Inferior parietal cortex (tissue), 1 donor: Measurements from ENCODE around the gene NOS1AP.

Source experiments
- DNase-seq: peaks from one replicate; pipeline ENCODE4 v3.0.0-alpha.2; 2016; ENCODE audit errors: extremely low spot score

Gene NOS1AP

DNA sequence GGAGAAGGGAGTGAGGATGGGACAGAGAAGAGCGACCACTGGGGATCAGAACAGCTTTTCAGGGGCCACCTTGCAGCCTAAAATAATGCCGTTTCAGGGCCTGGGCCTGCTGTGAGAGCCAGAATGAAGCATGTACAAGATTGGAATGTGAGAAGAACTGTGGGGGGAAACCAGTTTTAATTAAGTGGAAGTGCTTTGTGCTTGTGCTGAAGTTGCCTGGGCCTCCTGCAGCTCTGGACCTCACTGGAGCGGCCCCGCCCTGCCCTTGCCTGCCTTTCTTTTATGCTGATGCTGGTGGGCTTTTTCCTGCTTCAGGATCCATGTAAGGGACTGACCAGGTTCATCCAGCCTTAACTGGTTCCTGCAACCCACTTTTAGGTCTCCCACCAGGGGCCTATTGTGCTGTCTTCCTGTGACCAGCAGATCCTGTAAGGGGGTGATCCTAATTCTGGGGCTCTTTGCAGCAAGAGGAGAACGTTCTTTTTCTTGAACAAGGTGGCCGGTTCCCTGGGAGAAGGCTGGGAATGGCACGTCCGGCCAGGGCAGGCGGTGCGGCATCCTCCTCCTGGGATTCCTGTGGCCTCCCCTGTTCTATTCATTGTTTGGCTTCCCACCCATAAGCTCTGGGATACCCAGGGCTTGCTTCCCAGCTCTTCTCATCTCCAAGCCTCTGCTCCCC lies 315.2 kb downstream of the NOS1AP start:
- DNase-seq: no peak

DNA sequence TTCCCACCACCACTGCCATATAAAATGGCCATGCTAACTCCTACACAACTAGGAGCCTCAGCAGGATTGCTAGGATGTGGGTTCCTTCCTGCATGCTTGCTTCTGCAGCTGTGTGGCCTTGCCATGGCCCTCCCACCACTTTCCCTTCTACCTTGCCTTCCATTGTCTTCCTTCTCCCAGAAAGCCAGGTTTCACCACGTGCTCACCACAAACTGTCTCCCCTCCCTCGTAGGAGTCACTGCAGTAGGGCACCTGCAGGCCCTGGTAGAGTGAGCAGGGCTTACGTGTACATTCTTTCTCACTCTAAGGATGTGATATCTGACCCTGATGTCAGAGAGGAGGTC lies 315.8 kb downstream of the NOS1AP start:
- no peak for DNase-seq

DNA sequence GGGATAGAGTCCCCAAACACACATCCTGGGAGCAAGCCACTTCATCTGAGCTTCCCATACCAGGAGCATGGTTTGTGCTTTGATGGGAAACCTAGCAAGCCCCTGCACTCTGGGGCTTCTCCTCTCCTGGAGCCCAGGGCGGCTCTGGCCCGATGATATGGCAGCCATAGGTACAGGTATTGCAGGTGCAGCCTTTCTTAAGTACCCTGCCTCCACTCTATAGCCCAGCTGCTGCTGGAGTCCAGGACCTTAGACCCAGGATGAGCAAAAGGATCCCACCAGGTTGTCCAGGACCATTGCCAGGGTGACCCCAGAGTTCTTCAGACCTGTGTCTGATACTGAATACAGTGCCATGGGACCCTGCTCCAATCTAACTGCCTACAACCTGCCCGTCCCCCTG lies 316.2 kb downstream of the NOS1AP start:
- DNase-seq: no peak

DNA sequence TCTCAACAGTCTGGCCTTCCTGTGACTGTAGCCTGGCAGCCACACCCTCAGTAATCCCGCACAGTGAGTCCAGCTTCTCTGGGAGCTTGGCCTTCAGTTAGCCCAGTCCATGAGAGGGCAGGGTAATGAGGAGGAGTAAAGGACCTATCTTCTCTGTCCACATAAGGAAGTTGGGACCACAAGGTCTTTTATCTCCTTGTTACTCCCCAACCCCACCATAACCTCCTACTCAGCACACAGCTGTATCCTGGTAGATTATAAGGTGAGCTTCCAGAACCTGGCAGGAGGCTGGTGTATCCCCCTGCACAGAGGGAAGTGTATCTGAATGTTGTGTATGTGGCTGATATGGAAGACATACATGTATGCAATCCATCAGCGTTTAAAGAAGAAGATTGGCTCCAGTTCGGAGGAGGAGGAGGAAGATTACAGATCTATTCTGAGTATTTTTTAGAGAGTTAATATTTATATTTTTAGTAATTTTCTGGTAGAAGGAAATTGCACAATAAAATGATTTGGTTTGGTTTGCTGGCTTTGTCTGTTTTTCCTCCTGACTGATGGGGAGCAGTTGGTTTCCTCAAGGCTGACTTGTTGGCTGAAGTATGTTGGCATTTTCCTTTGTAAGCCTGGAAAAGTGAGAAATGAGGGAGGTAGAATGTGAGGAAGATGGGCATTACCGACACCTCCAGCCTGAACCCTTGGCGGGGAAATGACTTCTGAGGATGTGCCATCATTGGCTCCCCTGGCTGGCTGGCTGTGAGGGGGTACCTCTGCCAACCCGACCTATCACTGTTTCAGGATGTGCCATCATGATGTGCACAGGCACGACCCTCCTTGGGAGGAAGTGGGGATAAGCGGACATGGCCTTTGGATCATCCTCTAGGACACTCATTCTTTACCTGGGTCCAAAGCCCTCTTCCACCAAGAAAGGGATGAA lies 317.1 kb downstream of the NOS1AP start:
- DNase-seq: no peak

DNA sequence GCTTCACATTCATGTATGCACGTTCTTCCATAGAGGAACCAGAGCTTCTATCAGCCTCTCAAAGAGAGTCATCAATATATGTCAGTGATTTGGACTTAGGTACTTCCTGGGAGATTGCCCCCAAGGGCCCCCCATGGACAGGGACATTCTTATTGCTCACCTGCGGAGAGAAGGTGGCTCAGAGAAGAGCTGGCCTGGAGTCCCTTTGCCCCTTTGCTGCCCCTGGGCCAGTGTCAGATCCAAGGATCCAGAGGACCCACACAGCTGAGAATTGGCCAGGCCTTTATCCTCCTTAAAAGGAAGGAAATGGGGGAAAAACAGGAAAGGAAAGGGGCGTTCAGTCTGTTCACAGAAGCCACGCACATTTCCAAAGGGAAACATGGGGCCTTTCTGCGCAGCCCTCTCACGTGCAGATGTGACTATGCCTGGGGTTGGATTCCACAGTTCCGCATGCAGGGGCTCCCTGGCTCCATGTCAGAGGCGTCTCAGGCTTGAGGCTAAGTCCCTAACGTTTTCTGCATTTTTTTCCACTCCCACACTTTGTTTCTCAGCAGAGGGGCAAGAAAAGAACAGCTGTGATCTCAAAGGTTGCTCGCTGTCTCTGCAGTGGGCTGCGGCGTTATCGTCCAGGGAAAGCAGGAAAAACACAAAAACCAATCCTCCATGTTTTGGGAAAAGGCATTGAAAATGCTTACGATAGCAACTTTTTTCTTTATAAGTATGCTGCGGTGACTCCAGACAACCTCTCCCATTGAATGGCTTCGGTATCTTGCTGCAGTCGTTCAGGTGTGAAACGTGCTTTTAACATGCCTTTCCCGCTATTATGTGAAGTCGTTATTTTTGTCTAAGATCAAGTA lies 318.0 kb downstream of the NOS1AP start:
- no peak for DNase-seq

DNA sequence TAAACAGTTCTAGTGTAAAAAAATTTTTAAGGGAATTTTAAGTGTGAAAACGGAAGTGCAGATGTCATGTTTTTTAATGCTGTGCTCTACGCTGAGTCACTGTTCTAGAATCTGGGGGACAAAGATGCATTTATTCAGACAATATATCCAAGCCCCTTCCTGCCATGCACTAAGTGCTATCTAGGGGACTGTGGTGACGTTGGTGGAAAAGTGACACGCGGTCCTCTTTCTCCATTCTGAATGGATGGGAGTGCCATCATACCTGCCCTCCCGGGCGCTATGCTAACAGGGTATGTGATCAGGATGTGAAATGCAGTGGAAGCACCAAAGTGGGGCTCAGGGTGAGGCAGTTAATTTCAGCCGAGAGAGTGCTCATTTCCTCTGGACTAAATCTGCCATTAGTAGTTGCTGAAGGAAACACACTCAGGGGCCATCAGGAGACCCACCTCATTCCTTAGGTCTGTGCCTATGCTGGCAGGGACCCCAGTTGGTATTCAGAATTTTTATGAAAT lies 318.6 kb downstream of the NOS1AP start:
- DNase-seq: no peak

DNA sequence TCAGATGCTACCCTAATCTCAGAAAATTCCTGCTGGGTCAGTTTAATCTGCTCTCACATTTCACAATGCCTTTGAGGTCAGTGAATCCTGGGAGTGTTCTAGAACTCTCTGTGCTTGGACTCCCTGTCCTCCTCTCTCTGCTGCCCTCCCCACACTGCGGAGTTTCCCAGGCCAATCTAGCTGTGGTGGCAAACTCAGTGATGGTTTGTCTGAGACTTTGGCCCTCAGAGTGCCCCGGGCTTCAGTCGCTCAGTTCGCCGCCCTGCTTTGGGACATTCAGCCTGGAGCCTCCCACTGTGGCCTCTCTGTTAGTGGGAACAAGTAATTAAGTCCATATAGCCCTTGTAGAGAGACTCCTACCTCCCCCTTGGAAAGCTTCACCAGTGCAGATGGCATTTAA lies 319.1 kb downstream of the NOS1AP start:
- DNase-seq: no peak

DNA sequence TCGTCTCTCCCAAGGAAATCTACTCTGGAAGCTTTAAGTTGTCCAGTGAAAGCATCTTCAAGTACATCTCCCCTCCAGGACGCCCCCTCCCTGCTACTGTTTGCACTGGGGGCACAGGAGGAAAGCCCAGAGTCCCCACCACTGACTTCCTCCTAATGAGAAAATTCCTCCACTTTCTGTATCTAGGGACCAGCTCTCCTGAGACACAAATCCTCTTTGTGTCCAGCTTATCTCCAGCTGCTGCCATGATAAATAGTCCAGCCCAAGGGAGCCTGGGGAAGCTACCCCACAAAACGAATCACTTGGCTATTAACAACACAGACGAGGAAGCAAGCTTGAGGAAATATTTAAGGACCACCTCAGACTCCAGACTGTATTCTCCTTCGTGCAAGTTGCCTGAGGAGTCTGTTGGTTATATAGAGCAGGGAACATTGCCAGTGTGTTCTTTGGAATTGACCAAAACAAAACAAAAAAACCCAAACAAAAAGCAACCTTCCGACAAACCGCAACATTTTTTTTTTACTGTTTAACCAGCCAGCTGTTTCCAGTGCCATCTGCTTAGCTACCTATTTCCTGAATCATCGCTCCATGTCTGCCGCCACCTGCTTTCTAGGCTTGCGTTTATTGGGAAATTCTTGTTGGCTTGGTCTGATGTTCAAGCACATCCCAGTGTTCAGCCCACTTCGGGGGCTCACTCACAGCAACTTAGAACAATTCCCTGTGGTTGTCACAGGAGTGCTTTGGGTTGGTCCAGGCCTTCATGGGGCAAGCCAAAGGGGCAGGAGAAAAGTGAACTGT lies 319.7 kb downstream of the NOS1AP start:
- no peak for DNase-seq

DNA sequence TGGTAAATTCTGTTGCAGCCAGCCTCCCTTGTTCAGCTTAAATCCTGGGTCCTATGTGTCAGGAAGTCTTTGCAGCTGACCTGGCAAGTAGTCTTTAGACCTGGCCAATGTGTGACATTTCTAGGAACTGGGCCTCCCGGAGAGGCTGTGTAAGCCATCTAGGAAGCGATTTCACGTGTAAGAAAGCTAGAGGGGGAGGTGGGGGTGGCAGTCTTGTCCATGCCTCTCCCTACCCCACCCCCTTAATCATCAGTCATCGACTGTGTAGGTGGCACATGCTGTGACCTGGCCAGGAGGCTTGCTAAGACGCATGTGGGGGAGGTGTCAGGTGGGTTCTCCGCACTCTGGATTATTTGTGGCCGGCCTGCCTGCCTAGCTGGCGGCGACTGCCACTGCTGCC lies 320.5 kb downstream of the NOS1AP start:
- DNase-seq: no peak

DNA sequence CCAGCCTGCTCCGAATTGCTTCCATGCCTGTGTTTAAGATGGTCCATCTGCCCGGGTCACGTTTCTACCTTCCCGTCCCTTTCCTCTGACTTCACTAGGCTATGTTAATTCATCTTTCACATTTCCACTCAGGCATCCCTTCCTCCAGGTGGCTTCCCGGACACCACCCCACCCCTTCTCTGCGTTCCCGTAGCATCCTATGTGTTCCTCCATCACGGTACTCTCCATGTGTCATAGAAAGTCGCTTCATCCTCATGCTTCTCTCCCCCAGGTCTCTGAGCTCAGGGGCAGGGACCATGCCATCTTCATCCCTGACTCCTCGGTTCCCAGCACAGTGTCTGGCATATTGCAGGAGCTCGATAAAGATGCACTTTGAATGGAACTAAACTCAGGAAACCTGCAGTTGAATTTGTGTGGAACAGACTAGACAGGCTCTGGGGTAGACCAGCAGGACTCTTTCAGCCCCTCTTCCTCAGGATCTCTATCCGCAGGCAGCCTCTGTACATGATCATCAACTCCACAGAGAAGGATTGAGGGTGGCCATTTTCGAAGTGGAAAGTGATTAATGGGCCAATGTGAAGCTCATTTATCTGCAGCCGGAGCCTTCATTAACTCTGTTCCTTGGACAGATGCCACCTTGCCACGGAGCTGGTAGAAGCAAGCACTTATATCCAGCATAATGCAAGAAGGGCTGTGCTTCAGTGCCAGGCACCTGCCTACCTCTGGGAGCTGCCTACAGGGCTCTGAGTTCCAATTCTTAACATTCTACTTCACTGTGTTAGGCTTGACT lies 321.1 kb downstream of the NOS1AP start:
- DNase-seq: no peak

DNA sequence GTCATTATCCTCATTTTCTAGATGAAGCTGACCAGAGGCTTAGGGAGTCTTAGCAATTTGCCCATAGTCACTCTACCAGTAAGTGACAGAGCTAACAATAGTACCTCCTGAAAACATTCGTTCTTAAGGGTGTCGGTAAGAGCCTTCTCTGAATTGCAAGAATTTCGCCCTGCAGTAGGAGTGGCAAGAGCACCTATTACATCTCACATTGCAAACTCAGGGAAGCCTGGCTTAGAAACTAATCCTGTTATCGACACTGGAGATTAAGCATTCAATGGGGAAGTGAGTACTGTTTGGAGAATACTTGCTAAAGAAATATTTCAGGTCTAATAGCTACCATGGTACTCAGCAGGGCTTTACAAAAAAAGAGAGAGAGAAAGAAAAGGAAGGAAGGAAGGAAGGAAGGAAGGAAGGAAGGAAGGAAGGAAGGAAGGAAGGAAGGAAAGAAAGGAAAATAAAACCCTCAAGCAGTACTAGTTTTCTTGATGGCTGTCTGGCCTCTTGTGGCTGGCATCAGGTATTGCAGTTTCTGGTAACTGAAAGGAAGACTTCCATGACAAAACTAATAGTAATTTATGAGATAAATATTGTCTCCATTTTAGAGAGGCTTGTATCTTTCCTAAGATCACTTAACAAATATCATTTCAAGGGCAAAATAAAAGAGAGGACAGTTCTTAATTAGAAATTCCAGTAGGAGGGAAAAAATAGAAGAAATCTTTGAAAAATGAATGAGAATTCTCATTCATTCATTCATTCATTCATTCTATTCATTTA lies 322.5 kb downstream of the NOS1AP start:
- peak; percentile 54 for DNase-seq

DNA sequence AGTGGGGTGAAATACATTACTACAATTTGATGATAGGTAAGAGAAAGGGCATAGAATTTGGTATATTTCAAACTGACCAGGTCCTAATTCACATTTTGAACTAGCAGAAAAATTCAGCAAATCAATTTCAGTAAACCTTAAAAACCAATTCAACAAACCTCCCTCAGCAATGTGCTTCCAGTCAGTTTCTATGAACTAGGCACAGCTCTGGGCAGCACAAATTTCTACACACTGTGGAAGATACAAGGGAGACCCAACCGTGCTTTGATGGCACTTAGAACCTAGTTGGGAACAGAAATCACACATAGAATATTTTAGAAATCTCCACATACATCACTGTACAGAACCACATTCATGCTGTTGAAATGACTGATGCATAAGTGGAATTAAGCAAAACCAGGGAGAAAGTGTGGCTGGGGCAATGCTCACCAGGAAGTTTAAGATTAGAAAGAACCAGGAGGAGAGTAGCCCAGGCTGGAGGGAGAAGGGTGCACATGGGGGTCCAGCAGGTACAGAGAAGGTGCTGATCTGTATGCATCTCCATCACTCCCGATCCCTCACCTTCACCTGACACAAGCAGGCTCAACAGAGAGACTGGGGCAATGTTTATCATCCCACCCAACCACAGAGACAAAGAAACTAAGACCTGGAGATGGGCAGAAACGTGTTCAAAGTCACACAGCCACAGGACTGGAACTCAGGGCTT lies 326.9 kb downstream of the NOS1AP start:
- no peak for DNase-seq

DNA sequence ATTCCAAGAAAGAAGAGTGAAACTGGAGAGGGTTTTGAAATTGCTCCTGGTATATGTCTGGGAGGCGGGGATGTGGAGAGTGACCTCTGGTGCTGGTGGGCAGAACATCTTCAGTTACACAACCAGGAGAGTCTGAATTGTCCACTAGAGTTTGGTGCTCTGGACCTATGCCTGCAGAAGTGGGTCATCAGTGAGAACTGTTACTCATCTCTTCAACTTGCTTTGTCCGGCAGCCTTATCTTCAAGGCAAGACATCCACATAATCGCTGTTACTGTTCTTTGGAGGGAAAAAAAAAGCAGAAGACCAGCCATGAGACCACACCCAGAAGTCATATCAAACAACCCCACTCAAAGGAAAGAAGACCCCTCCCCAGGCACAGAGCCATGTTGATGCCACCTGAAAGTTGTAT lies 327.6 kb downstream of the NOS1AP start:
- DNase-seq: no peak

DNA sequence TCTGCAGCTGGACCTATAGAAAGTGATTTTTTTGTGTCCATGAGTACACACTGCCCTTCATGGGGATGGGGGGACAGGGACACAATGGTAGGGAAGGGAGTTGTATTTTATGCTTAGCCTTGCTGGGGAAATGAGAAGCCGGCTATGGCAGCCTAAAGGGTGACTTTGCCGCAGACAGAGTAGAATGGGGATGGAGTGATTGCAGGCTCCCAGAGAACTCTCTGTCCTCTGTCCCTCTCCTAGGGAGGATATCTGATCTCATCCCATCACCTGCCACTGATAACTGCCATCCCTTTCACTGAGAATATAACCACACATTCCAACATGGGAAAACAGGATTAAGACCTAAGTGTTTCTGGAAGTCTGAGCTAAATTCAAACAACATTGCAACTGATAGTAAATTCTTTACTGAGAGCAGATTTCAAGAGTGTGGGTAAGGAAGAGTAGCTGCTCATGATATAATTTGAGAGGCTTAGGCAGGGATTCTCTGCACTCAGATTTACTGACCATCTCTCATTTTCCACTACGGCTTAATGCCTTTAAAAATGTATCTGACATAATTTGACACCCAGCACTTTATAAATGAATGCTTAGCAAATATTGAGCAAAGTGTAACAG lies 328.6 kb downstream of the NOS1AP start:
- no peak for DNase-seq

DNA sequence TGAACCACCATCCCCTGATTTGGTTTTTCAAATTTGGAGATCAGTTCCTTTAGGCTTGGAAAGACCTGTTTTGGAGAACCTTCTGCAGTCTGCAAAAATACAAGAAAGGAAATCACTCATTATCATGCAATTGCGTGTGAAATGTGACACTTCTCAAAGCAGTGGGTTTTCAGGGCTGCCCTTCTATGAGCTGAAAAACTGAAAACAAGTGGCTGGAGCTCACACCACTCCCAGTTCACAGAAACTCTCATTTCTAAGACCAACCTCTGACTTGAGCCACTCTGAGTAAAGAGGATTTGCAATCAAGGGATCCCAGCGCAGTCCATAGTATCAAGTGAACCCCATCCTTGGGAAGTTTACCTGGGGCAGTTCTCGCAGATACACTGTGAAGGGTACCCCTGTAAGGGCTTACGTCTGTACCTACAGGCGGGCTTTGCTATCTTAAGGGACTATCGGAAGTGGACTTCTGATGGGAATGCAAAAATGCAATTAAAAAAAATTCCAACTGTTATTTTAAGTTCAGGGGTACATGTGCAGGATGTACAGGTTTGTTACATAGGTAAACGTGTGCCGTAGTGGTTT lies 329.6 kb downstream of the NOS1AP start:
- no peak for DNase-seq

DNA sequence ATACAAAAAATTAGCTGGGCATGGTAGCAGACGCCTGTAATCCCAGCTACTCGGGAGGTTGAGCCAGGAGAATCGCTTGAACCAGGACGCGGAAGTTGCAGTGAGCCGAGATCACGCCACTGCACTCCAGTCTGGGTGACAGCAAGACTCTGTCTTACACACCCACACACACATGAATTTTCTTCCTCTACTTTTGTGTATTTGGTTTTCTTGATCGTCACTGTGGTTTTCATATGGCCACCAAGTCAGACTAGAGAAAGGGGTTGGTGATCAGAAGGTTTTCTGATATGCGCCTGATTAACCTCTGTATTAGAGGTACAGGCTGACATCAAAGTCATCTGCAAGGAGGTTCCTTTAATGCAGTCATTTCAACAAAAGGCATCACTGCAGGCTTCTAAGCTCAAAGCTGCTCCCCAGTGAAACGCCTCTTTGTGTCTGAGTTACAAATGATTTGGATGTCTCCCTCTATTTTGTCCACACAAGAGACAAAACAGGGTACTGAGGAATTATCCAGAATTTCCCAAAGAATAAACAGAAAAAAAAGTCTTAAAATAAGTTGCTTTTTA lies 331.4 kb downstream of the NOS1AP start:
- no peak for DNase-seq

DNA sequence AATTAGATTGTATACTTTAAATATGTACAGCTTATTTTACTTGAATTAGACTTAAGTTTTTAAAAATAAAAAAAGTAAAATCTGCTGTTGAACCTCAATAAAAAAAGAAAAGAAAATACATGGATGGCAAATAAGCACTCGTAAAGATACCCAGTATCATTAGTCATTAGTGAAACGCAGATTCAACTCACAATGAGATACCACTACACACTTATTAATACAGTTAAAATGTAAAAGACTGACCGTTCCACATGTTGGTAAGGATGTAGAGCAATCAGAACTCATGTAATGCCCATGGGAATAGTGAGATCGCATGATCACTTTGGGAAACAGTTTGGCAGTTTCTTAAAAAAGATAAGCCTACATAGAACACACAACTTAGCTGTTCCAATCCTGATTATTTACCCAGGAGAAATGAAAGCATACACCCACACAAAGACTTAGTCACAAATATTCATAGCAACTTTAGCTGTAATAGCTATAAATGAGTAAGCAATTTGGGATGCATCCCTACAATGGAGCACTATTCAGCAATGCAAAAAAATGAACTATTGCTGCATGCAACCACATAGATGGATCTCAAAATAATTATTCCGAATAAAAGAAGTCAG lies 335.2 kb downstream of the NOS1AP start:
- no peak for DNase-seq
